Measurements from ENCODE around the gene EMX2.

GRCh38 chr10:117537904-117538524 lies 4.5 kb upstream of the EMX2 start:
- TF ChIP-seq CTCF (IDR thresholded peaks at IDR 0.05; ENCODE audit: poor library complexity) (no peak), EZH2 (IDR thresholded peaks at IDR 0.05; ENCODE audit: borderline replicate concordance) (no peak), EZH2phosphoT487 (IDR thresholded peaks at IDR 0.05; ENCODE audit: low read depth, severe bottlenecking, unreplicated experiment) (no peak)

Data from hepatocyte (in vitro differentiated cells).